HEK293 (cell line): ENCODE results near the gene PAPSS1.
"Not testable (repeated sequence)": the region's sequence is repeated elsewhere in the genome, so short reads cannot be mapped to it uniquely, and the experiment has no call there.

ENCODE experiments used
- CTCF ChIA-PET: fragments of 350-600 bp; formaldehyde crosslinking; extraction: SDS; loops from one replicate; lab custom pipeline; 2021; ENCODE audit warnings: antibody characterized with exemption; lab: Yijun Ruan, JAX
- POLR2A ChIA-PET: fragments of 300-600 bp; formaldehyde crosslinking; extraction: SDS; loops from one replicate; lab custom pipeline; 2020; ENCODE audit warnings: antibody characterized with exemption, inconsistent platforms; lab: Yijun Ruan, JAX
- H3K27ac ChIP-seq: fragments of 200-500 bp; sonication (Bioruptor generic); 2 replicates; pipeline ENCODE4 v1.5.1; 2014; ENCODE audit warnings: low read depth, low read length, control low read depth, inconsistent platforms; ENCODE audit errors: extremely low read depth
- H3K36me3 ChIP-seq, 2 experiments: fragments of 200-500 bp in 1 of 2; sonication (Bioruptor generic) in 1 of 2; 1 replicate in 1 of 2; 2 replicates in 1 of 2; pipeline ENCODE4 v1.5.1; 2014 to 2017; ENCODE audit warnings: inconsistent platforms in 2 of 2, low read length in 2 of 2; ENCODE audit not compliant: control insufficient read depth in 2 of 2, insufficient read depth in 1 of 2
- H3K4me1 ChIP-seq: fragments of 200-500 bp; sonication (Bioruptor generic); 2 replicates; pipeline ENCODE4 v1.5.1; 2014; ENCODE audit warnings: mild to moderate bottlenecking, low read length, inconsistent platforms; ENCODE audit not compliant: control insufficient read depth, insufficient read depth
- H3K4me3 ChIP-seq: 2 replicates; pipeline ENCODE4 v1.5.1; 2011; ENCODE audit warnings: low read depth, mild to moderate bottlenecking, control low read depth, low read length, moderate library complexity
- H3K9me3 ChIP-seq: fragments of 200-500 bp; sonication (Bioruptor generic); 2 replicates; pipeline ENCODE4 v1.5.1; 2014; ENCODE audit warnings: low read depth, low read length, inconsistent platforms; ENCODE audit not compliant: control insufficient read depth, insufficient read depth
- BCL11B ChIP-seq: fragments of 450-650 bp; formaldehyde crosslinking; IDR thresholded peaks from 2 replicates; pipeline ENCODE4 v1.5.1; 2016; ENCODE audit warnings: low read depth, missing biosample characterization, missing genetic modification characterization
- GLIS2 ChIP-seq: fragments of 450-650 bp; formaldehyde crosslinking; IDR thresholded peaks from 2 replicates; pipeline ENCODE4 v1.5.1; 2016; ENCODE audit warnings: missing biosample characterization, missing genetic modification characterization
- HOXC10 ChIP-seq: sonication (generic); formaldehyde crosslinking; IDR thresholded peaks from 2 replicates; pipeline ENCODE4 v1.8.1; 2023; ENCODE audit warnings: mild to moderate bottlenecking, missing genetic modification reagents
- KLF9 ChIP-seq: fragments of 450-650 bp; formaldehyde crosslinking; IDR thresholded peaks from 2 replicates; pipeline ENCODE4 v1.5.1; 2016; ENCODE audit warnings: missing biosample characterization, missing genetic modification characterization, low read depth
- PRDM10 ChIP-seq: fragments of 450-650 bp; formaldehyde crosslinking; IDR thresholded peaks from 2 replicates; pipeline ENCODE4 v1.5.1; 2016; ENCODE audit warnings: missing biosample characterization, missing genetic modification characterization
- PRDM2 ChIP-seq: fragments of 450-650 bp; formaldehyde crosslinking; IDR thresholded peaks from 2 replicates; pipeline ENCODE4 v1.5.1; 2016; ENCODE audit warnings: missing biosample characterization, missing genetic modification characterization, borderline replicate concordance
- SCRT2 ChIP-seq: fragments of 450-650 bp; formaldehyde crosslinking; IDR thresholded peaks from 2 replicates; pipeline ENCODE4 v1.5.1; 2016; ENCODE audit warnings: missing biosample characterization, missing genetic modification characterization
- TSHZ1 ChIP-seq: fragments of 450-650 bp; formaldehyde crosslinking; IDR thresholded peaks from 2 replicates; pipeline ENCODE4 v1.5.1; 2016; ENCODE audit warnings: missing biosample characterization, missing genetic modification characterization, borderline replicate concordance
- ZFP69B ChIP-seq: fragments of 450-650 bp; formaldehyde crosslinking; IDR thresholded peaks from 2 replicates; pipeline ENCODE4 v1.5.1; 2016; ENCODE audit warnings: missing biosample characterization, missing genetic modification characterization
- ZNF174 ChIP-seq: fragments of 450-650 bp; formaldehyde crosslinking; IDR thresholded peaks from 2 replicates; pipeline ENCODE4 v1.5.0; 2017; ENCODE audit warnings: missing biosample characterization, mild to moderate bottlenecking, missing genetic modification characterization
- ZNF24 ChIP-seq: fragments of 450-650 bp; formaldehyde crosslinking; IDR thresholded peaks from 2 replicates; pipeline ENCODE4 v1.5.1; 2016; ENCODE audit warnings: missing biosample characterization, missing genetic modification characterization
- ZNF302 ChIP-seq: fragments of 450-650 bp; formaldehyde crosslinking; IDR thresholded peaks from 2 replicates; pipeline ENCODE4 v1.5.1; 2016; ENCODE audit warnings: missing biosample characterization, missing genetic modification characterization, low read depth
- ZNF394 ChIP-seq: fragments of 450-650 bp; formaldehyde crosslinking; IDR thresholded peaks from 2 replicates; pipeline ENCODE4 v1.5.1; 2016; ENCODE audit warnings: missing biosample characterization, missing genetic modification characterization, mild to moderate bottlenecking, moderate library complexity, borderline replicate concordance
- ZNF621 ChIP-seq: fragments of 450-650 bp; formaldehyde crosslinking; IDR thresholded peaks from 2 replicates; pipeline ENCODE4 v1.5.1; 2017; ENCODE audit warnings: missing biosample characterization, missing genetic modification characterization
- ZNF623 ChIP-seq: fragments of 450-650 bp; formaldehyde crosslinking; IDR thresholded peaks from 2 replicates; pipeline ENCODE4 v1.5.1; 2016; ENCODE audit warnings: missing biosample characterization, missing genetic modification characterization
- ZNF626 ChIP-seq: fragments of 450-650 bp; sonication (Bioruptor Pico); formaldehyde crosslinking; IDR thresholded peaks from 2 replicates; pipeline ENCODE4 v1.5.1; 2018; ENCODE audit warnings: missing biosample characterization, missing genetic modification characterization, inconsistent platforms
- ZNF645 ChIP-seq: fragments of 450-650 bp; formaldehyde crosslinking; IDR thresholded peaks from 2 replicates; pipeline ENCODE4; 2016; ENCODE audit warnings: missing biosample characterization, missing genetic modification characterization
- ZNF658 ChIP-seq: fragments of 450-650 bp; formaldehyde crosslinking; IDR thresholded peaks from 2 replicates; pipeline ENCODE4; 2016; ENCODE audit warnings: missing biosample characterization, missing genetic modification characterization
- ZNF76 ChIP-seq: fragments of 450-650 bp; formaldehyde crosslinking; IDR thresholded peaks from 2 replicates; pipeline ENCODE4; 2016; ENCODE audit warnings: low read depth, missing biosample characterization, missing genetic modification characterization, borderline replicate concordance
- ZNF785 ChIP-seq: fragments of 450-650 bp; formaldehyde crosslinking; IDR thresholded peaks from 2 replicates; pipeline ENCODE4 v1.5.1; 2016; ENCODE audit warnings: missing biosample characterization, missing genetic modification characterization

PAPSS1 gene

GRCh38 chr4:107654694-107655093, 65.3 kb downstream of the PAPSS1 start (continued):
- TF ChIP-seq PRDM2 (tag by site-specific recombination) = no peak
- TF ChIP-seq SCRT2 = peak; percentile 76

- peaks cover 0 to 10% of the 10 kb centered on the region in 2 experiments; a peak in 1 of 3 replicates for H3K36me3 ChIP-seq
- POLR2A ChIA-PET, H3K27ac ChIP-seq, H3K4me3 ChIP-seq, CTCF ChIA-PET, H3K9me3 ChIP-seq, H3K4me1 ChIP-seq: not testable (repeated sequence)
Measured at GRCh38 chr4:107651408-107651807, 68.6 kb downstream of the PAPSS1 start.

- ChIA-PET CTCF (interaction anchor here (0.7 kb wide), 1 partner anchor 782 kb away, joined by 3 read pairs; no protein-coding TSS in a partner anchor), POLR2A (no interaction called here)
- Histone ChIP-seq H3K9me3 (no peaks in the 10 kb centered on the region), H3K27ac (no peak overlapping the region), H3K4me3 (no peak overlapping the region), H3K36me3 (peaks cover 0 to 10% of the 10 kb centered on the region in 2 experiments; a peak in 1 of 3 replicates), H3K4me1 (peaks cover 2% of the 10 kb centered on the region; the same call in 1 of the 2 replicates)
- TF ChIP-seq ZNF645 (tag by site-specific recombination) (no peak), ZNF623 (no peak), ZNF785 (tag by site-specific recombination) (no peak), GLIS2 (no peak), ZNF174 (tag by site-specific recombination) (no peak), ZNF658 (no peak), ZFP69B (tag by site-specific recombination) (no peak), ZNF626 (tag by site-specific recombination) (no peak), ZNF302 (no peak), ZNF24 (no peak), ZNF76 (tag by site-specific recombination) (no peak), BCL11B (tag by site-specific recombination) (no peak), ZNF394 (tag by site-specific recombination) (no peak), PRDM10 (no peak), HOXC10 (CRISPR knock-in tag) (no peak), ZNF621 (no peak), KLF9 (tag by site-specific recombination) (no peak), TSHZ1 (no peak)
Measured at GRCh38 chr4:107650251-107650650, 69.8 kb downstream of the PAPSS1 start.
